Mesendoderm (in vitro differentiated cells): ENCODE results near the gene OCRL.

Experiments
- DNase-seq: peaks from one replicate; pipeline ENCODE4 v3.0.0; 2013
- H2AK5ac ChIP-seq: 2 replicates; pipeline ENCODE4 v1.6.1; 2013; ENCODE audit warnings: low read length, inconsistent platforms
- H2BK120ac ChIP-seq: 2 replicates; pipeline ENCODE4 v1.6.1; 2013; ENCODE audit warnings: low read depth, mild to moderate bottlenecking, low read length, moderate library complexity, mixed read lengths
- H2BK15ac ChIP-seq: replicated peaks from 2 replicates; pipeline ENCODE4 v1.6.1; 2013; ENCODE audit warnings: low read depth, mild to moderate bottlenecking, moderate library complexity
- H2BK5ac ChIP-seq: 2 replicates; pipeline ENCODE4 v1.6.1; 2013; ENCODE audit warnings: low read length, inconsistent platforms
- H3K18ac ChIP-seq: 2 replicates; pipeline ENCODE4 v1.6.1; 2013; ENCODE audit warnings: mild to moderate bottlenecking, low read length, mixed read lengths
- H3K23ac ChIP-seq: one replicate; pipeline ENCODE4 v1.6.1; 2013; ENCODE audit warnings: low read length
- H3K27ac ChIP-seq: 2 replicates; pipeline ENCODE4 v1.5.1; 2013; ENCODE audit warnings: low read depth, mild to moderate bottlenecking, inconsistent platforms, low read length, moderate library complexity
- H3K27me3 ChIP-seq: 2 replicates; pipeline ENCODE4 v1.6.1; 2013; ENCODE audit warnings: low read length, control low read depth, mild to moderate bottlenecking, inconsistent platforms; ENCODE audit not compliant: insufficient read depth, poor library complexity
- H3K36me3 ChIP-seq: 2 replicates; pipeline ENCODE4 v1.6.1; 2013; ENCODE audit warnings: low read length, inconsistent platforms; ENCODE audit not compliant: control insufficient read depth, insufficient read depth
- H3K4ac ChIP-seq: one replicate; pipeline ENCODE4 v1.6.1; 2013; ENCODE audit warnings: low read depth, mild to moderate bottlenecking, low read length, moderate library complexity
- H3K4me1 ChIP-seq: 2 replicates; pipeline ENCODE4 v1.6.1; 2013; ENCODE audit warnings: low read depth, low read length, inconsistent platforms; ENCODE audit not compliant: control insufficient read depth
- H3K4me2 ChIP-seq: 2 replicates; pipeline ENCODE4 v1.6.1; 2013; ENCODE audit warnings: low read length
- H3K4me3 ChIP-seq: 2 replicates; pipeline ENCODE4 v1.5.1; 2013; ENCODE audit warnings: mild to moderate bottlenecking, low read length
- H3K56ac ChIP-seq: one replicate; pipeline ENCODE4 v1.6.1; 2013; ENCODE audit warnings: low read length
- H3K79me1 ChIP-seq: 2 replicates; pipeline ENCODE4 v1.6.1; 2013; ENCODE audit warnings: low read length, inconsistent platforms
- H3K79me2 ChIP-seq: 2 replicates; pipeline ENCODE4 v1.6.1; 2013; ENCODE audit warnings: mild to moderate bottlenecking, low read length; ENCODE audit not compliant: control insufficient read depth, insufficient read depth
- H3K9ac ChIP-seq: 2 replicates; pipeline ENCODE4 v1.6.1; 2013; ENCODE audit warnings: low read length, inconsistent platforms
- H4K5ac ChIP-seq: one replicate; pipeline ENCODE4 v1.6.1; 2013; ENCODE audit warnings: low read length
- H4K8ac ChIP-seq: one replicate; pipeline ENCODE4 v1.6.1; 2013; ENCODE audit warnings: low read depth, mild to moderate bottlenecking, control low read depth, low read length, moderate library complexity
- WGBS: extraction: QIAGEN DNeasy Blood & Tissue Kit; methylation state at CpG from one replicate; pipeline ENCODE4 v1.1.7; 2013; ENCODE audit warnings: low lambda C conversion rate, missing lambda C conversion rate; ENCODE audit not compliant: insufficient coverage; ENCODE audit errors: extremely low coverage; 5-methylcytosine and 5-hydroxymethylcytosine counted together

The OCRL gene

GRCh38 chrX:129497146-129497843 is 42.8 kb upstream of the OCRL start:
- Histone ChIP-seq H3K9ac (no peak overlapping the region), H3K18ac (no peak overlapping the region), H2AK5ac (no peak overlapping the region), H4K5ac (no peak overlapping the region), H2BK15ac (no peak overlapping the region), H3K4me1 (no peaks in the 10 kb centered on the region), H3K27ac (no peak overlapping the region), H3K4me2 (no peak overlapping the region), H3K79me1 (no peaks in the 10 kb centered on the region), H3K4ac (no peak overlapping the region), H4K8ac (no peak overlapping the region), H3K4me3 (no peak overlapping the region), H3K23ac (no peak overlapping the region), H3K79me2 (no peaks in the 10 kb centered on the region), H2BK5ac (no peak overlapping the region), H3K27me3 (no peaks in the 10 kb centered on the region), H3K36me3 (peaks cover 1% of the 10 kb centered on the region), H2BK120ac (no peak overlapping the region), H3K56ac (no peak overlapping the region)
- no peak for DNase-seq
- WGBS, result no CpG with 5 or more reads among the region's 3 CpGs

GRCh38 chrX:129510331-129510730 is 29.7 kb upstream of the OCRL start:
- no peak overlapping the region for H3K9ac ChIP-seq
- no peaks in the 10 kb centered on the region for H3K27me3 ChIP-seq
- H2AK5ac ChIP-seq, result no peak overlapping the region
- no peaks in the 10 kb centered on the region for H3K79me1 ChIP-seq
- no peak overlapping the region for H3K27ac ChIP-seq
- H4K5ac ChIP-seq, result no peak overlapping the region
- H3K4me1 ChIP-seq, result no peaks in the 10 kb centered on the region
- no peak overlapping the region for H2BK5ac ChIP-seq
- no peak overlapping the region for H2BK120ac ChIP-seq
- H3K4me3 ChIP-seq, result no peak overlapping the region
- DNase-seq, result no peak
- no peaks in the 10 kb centered on the region for H3K79me2 ChIP-seq
- H3K23ac ChIP-seq, result no peak overlapping the region
- no peak overlapping the region for H3K4me2 ChIP-seq
- H3K56ac ChIP-seq, result no peak overlapping the region
- H3K18ac ChIP-seq, result no peak overlapping the region
- no peak overlapping the region for H3K4ac ChIP-seq
- no peak overlapping the region for H2BK15ac ChIP-seq
- no peak overlapping the region for H4K8ac ChIP-seq
- H3K36me3 ChIP-seq, result no peaks in the 10 kb centered on the region
- WGBS, result no CpG with 5 or more reads among the region's 7 CpGs

- H3K9ac ChIP-seq, result no peak overlapping the region
- no peak overlapping the region for H3K4me2 ChIP-seq
- H2AK5ac ChIP-seq, result no peak overlapping the region
- no peak overlapping the region for H2BK15ac ChIP-seq
- no CpG with 5 or more reads among the region's 5 CpGs for WGBS
- no peak overlapping the region for H3K4ac ChIP-seq
- no peak overlapping the region for H3K56ac ChIP-seq
- no peaks in the 10 kb centered on the region for H3K4me1 ChIP-seq
- H3K79me1 ChIP-seq, result no peaks in the 10 kb centered on the region
- H2BK5ac ChIP-seq, result no peak overlapping the region
- H2BK120ac ChIP-seq, result no peak overlapping the region
- no peak for DNase-seq
- H3K27me3 ChIP-seq, result no peaks in the 10 kb centered on the region
- H3K79me2 ChIP-seq, result no peaks in the 10 kb centered on the region
- H3K27ac ChIP-seq, result no peak overlapping the region
- no peak overlapping the region for H3K18ac ChIP-seq
- H3K36me3 ChIP-seq, result no peaks in the 10 kb centered on the region
- H3K23ac ChIP-seq, result no peak overlapping the region
- H3K4me3 ChIP-seq, result no peak overlapping the region
- H4K5ac ChIP-seq, result no peak overlapping the region
- H4K8ac ChIP-seq, result no peak overlapping the region
Measured at GRCh38 chrX:129511689-129512088, 28.4 kb upstream of the OCRL start.

GRCh38 chrX:129512409-129512808 is 27.6 kb upstream of the OCRL start:
- no peak overlapping the region for H3K9ac ChIP-seq
- no peak overlapping the region for H3K23ac ChIP-seq
- no peaks in the 10 kb centered on the region for H3K27me3 ChIP-seq
- no peak overlapping the region for H3K4me2 ChIP-seq
- H3K36me3 ChIP-seq, result no peaks in the 10 kb centered on the region
- no CpG with 5 or more reads among the region's 2 CpGs for WGBS
- no peak overlapping the region for H2BK120ac ChIP-seq
- H2AK5ac ChIP-seq, result no peak overlapping the region
- H4K8ac ChIP-seq, result no peak overlapping the region
- no peak overlapping the region for H3K4ac ChIP-seq
- no peak overlapping the region for H3K18ac ChIP-seq
- H2BK15ac ChIP-seq, result no peak overlapping the region
- H2BK5ac ChIP-seq, result no peak overlapping the region
- no peaks in the 10 kb centered on the region for H3K79me2 ChIP-seq
- no peak overlapping the region for H3K27ac ChIP-seq
- no peak overlapping the region for H3K4me3 ChIP-seq
- no peaks in the 10 kb centered on the region for H3K79me1 ChIP-seq
- no peak overlapping the region for H4K5ac ChIP-seq
- H3K4me1 ChIP-seq, result no peaks in the 10 kb centered on the region
- no peak overlapping the region for H3K56ac ChIP-seq
- no peak for DNase-seq

GRCh38 chrX:129516402-129516801 is 23.7 kb upstream of the OCRL start:
- H4K5ac ChIP-seq, result no peak overlapping the region
- no peaks in the 10 kb centered on the region for H3K36me3 ChIP-seq
- H4K8ac ChIP-seq, result no peak overlapping the region
- H2BK15ac ChIP-seq, result no peak overlapping the region
- no peak overlapping the region for H2BK120ac ChIP-seq
- H3K23ac ChIP-seq, result no peak overlapping the region
- WGBS, result no CpG with 5 or more reads among the region's 3 CpGs
- no peak overlapping the region for H2BK5ac ChIP-seq
- no peaks in the 10 kb centered on the region for H3K79me1 ChIP-seq
- no peak overlapping the region for H3K4me3 ChIP-seq
- no peak overlapping the region for H3K56ac ChIP-seq
- no peak overlapping the region for H3K9ac ChIP-seq
- H3K27ac ChIP-seq, result no peak overlapping the region
- no peaks in the 10 kb centered on the region for H3K27me3 ChIP-seq
- no peaks in the 10 kb centered on the region for H3K4me1 ChIP-seq
- H3K79me2 ChIP-seq, result peaks cover 10% of the 10 kb centered on the region
- H3K4me2 ChIP-seq, result no peak overlapping the region
- H2AK5ac ChIP-seq, result no peak overlapping the region
- no peak overlapping the region for H3K4ac ChIP-seq
- H3K18ac ChIP-seq, result no peak overlapping the region
- no peak for DNase-seq

GRCh38 chrX:129520151-129520550 is 19.9 kb upstream of the OCRL start:
- Histone ChIP-seq H3K23ac (no peak overlapping the region), H3K4me2 (no peak overlapping the region), H3K4ac (no peak overlapping the region), H3K4me1 (no peaks in the 10 kb centered on the region), H3K36me3 (no peaks in the 10 kb centered on the region), H2BK15ac (no peak overlapping the region), H2AK5ac (no peak overlapping the region), H4K5ac (no peak overlapping the region), H4K8ac (no peak overlapping the region), H3K18ac (no peak overlapping the region), H3K4me3 (no peak overlapping the region), H3K79me1 (no peaks in the 10 kb centered on the region), H3K79me2 (peaks cover 15% of the 10 kb centered on the region), H3K27ac (no peak overlapping the region), H3K56ac (no peak overlapping the region), H2BK5ac (no peak overlapping the region), H3K9ac (no peak overlapping the region), H3K27me3 (no peaks in the 10 kb centered on the region), H2BK120ac (no peak overlapping the region)
- WGBS, result no CpG with 5 or more reads among the region's 3 CpGs
- no peak for DNase-seq
